WTC11 (cell line): ENCODE results near the gene CRB2.

Experiments
- CBFB ChIP-seq: sonication (generic); formaldehyde crosslinking; IDR thresholded peaks from 2 replicates; pipeline ENCODE4 v1.8.1; 2022; ENCODE audit warnings: mild to moderate bottlenecking, low read depth, missing genetic modification reagents
- ELF4 ChIP-seq: sonication (generic); formaldehyde crosslinking; IDR thresholded peaks from 2 replicates; pipeline ENCODE4 v1.8.1; 2022; ENCODE audit warnings: low read depth, mild to moderate bottlenecking, moderate library complexity, missing genetic modification reagents
- KAT7 ChIP-seq: sonication (generic); formaldehyde crosslinking; IDR thresholded peaks from 2 replicates; pipeline ENCODE4 v1.8.1; 2023; ENCODE audit warnings: missing genetic modification reagents, mild to moderate bottlenecking, borderline replicate concordance
- TF ChIP-seq, protein P1 (sequence below): fragments of 200-600 bp; IDR thresholded peaks from 2 replicates; pipeline ENCODE4 v1.8.0; 2022; ENCODE audit warnings: antibody characterized with exemption
- TF ChIP-seq, protein P2 (sequence below): sonication (generic); formaldehyde crosslinking; IDR thresholded peaks from 2 replicates; pipeline ENCODE4 v1.8.1; 2022; ENCODE audit warnings: low read depth, missing genetic modification reagents, borderline replicate concordance
- TF ChIP-seq, protein P3 (sequence below): sonication (generic); formaldehyde crosslinking; IDR thresholded peaks from 2 replicates; pipeline ENCODE4 v1.8.0; 2022; ENCODE audit warnings: mild to moderate bottlenecking, missing genetic modification reagents
- TF ChIP-seq, protein P4 (sequence below): sonication (generic); formaldehyde crosslinking; IDR thresholded peaks from 2 replicates; pipeline ENCODE4 v1.8.1; 2023; ENCODE audit warnings: mild to moderate bottlenecking, missing genetic modification reagents, moderate library complexity

DNA sequence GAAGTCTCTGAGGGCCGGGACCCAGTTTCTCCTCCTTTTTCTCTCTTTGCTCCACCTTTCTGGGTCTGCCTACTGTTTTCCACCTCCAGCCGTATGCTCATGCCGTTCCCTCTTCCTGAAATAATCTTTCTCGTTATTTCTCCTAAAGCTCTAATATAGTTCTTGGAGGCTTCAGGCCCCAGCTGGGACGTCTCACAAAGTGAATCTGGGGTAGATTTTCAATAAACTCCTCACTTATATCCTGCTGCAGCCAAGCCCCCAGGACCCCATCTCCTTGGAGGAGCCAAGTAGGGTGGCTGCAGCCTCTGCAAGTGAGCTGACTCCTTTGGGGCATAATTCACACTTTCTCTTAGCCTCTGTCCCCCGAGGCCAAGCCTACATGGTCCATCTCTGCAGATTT lies 14.2 kb upstream of the CRB2 start:
- TF ChIP-seq, protein P1, sequence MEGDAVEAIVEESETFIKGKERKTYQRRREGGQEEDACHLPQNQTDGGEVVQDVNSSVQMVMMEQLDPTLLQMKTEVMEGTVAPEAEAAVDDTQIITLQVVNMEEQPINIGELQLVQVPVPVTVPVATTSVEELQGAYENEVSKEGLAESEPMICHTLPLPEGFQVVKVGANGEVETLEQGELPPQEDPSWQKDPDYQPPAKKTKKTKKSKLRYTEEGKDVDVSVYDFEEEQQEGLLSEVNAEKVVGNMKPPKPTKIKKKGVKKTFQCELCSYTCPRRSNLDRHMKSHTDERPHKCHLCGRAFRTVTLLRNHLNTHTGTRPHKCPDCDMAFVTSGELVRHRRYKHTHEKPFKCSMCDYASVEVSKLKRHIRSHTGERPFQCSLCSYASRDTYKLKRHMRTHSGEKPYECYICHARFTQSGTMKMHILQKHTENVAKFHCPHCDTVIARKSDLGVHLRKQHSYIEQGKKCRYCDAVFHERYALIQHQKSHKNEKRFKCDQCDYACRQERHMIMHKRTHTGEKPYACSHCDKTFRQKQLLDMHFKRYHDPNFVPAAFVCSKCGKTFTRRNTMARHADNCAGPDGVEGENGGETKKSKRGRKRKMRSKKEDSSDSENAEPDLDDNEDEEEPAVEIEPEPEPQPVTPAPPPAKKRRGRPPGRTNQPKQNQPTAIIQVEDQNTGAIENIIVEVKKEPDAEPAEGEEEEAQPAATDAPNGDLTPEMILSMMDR: no peak
- TF ChIP-seq, protein P2, sequence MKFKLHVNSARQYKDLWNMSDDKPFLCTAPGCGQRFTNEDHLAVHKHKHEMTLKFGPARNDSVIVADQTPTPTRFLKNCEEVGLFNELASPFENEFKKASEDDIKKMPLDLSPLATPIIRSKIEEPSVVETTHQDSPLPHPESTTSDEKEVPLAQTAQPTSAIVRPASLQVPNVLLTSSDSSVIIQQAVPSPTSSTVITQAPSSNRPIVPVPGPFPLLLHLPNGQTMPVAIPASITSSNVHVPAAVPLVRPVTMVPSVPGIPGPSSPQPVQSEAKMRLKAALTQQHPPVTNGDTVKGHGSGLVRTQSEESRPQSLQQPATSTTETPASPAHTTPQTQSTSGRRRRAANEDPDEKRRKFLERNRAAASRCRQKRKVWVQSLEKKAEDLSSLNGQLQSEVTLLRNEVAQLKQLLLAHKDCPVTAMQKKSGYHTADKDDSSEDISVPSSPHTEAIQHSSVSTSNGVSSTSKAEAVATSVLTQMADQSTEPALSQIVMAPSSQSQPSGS (CRISPR knock-in tag): no peak
- TF ChIP-seq KAT7 (CRISPR knock-in tag) (no peak), ELF4 (no peak), CBFB (CRISPR knock-in tag) (no peak)
- TF ChIP-seq, protein P3, sequence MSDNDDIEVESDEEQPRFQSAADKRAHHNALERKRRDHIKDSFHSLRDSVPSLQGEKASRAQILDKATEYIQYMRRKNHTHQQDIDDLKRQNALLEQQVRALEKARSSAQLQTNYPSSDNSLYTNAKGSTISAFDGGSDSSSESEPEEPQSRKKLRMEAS (CRISPR knock-in tag): no peak
- TF ChIP-seq, protein P4, sequence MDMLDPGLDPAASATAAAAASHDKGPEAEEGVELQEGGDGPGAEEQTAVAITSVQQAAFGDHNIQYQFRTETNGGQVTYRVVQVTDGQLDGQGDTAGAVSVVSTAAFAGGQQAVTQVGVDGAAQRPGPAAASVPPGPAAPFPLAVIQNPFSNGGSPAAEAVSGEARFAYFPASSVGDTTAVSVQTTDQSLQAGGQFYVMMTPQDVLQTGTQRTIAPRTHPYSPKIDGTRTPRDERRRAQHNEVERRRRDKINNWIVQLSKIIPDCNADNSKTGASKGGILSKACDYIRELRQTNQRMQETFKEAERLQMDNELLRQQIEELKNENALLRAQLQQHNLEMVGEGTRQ (CRISPR knock-in tag): no peak
